Esophagus squamous epithelium (tissue), 4 donors: ENCODE measurements around the gene SLC9A7.

Experiments used
- POLR2A ChIP-seq, 4 donors: fragments of 450-650 bp; IDR thresholded peaks; one replicate each; pipeline ENCODE4 v1.6.1; 2017; ENCODE audit warnings: antibody characterized with exemption in 4 of 4, mild to moderate bottlenecking in 4 of 4, moderate library complexity in 3 of 4
- TF ChIP-seq, protein P1 (sequence below), 6 experiments: fragments of 450-650 bp in 4 of 6; fragments of 200-600 bp in 2 of 6; sonication (generic) in 2 of 6; IDR thresholded peaks; one replicate each; pipeline ENCODE4 v1.5.1; 2016 to 2019; ENCODE audit warnings: antibody characterized with exemption in 6 of 6, mild to moderate bottlenecking in 4 of 6, moderate library complexity in 4 of 6

DNA sequence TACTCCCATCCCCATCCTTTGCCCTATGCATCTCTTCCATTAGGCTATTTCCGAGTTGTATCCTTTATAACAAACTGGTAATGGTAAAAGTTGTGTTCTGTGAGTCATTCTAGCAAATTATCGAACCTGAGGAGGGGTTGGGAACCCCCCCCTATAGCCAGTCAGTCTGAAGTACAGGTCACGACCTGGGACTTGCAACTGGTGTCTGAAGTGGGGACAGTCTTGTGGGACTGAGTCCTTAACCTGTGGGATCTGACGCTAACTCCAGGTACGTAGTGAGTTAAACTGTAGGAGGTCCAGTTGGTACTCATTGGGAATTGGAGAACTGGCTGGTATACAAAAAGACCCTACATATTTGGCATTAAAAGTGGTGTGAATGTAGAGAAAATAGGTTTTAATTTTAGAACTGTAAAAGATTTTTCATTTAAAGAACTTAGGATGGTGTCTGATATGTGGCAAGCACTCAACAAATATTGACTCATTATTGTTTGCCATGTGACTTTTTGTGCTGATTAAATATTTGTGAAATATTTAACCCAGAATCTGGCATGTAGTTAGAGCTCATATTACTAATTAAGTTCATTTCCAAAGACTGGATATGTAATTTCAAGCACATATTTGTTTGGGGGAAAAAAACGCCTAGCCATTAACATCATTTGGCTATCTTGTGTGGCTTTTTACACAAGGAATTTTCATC, 134.7 kb downstream of the SLC9A7 start:
- TF ChIP-seq, protein P1, sequence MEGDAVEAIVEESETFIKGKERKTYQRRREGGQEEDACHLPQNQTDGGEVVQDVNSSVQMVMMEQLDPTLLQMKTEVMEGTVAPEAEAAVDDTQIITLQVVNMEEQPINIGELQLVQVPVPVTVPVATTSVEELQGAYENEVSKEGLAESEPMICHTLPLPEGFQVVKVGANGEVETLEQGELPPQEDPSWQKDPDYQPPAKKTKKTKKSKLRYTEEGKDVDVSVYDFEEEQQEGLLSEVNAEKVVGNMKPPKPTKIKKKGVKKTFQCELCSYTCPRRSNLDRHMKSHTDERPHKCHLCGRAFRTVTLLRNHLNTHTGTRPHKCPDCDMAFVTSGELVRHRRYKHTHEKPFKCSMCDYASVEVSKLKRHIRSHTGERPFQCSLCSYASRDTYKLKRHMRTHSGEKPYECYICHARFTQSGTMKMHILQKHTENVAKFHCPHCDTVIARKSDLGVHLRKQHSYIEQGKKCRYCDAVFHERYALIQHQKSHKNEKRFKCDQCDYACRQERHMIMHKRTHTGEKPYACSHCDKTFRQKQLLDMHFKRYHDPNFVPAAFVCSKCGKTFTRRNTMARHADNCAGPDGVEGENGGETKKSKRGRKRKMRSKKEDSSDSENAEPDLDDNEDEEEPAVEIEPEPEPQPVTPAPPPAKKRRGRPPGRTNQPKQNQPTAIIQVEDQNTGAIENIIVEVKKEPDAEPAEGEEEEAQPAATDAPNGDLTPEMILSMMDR (IDR thresholded peaks at IDR 0.05), result no peak
- no peak for TF ChIP-seq POLR2A (IDR thresholded peaks at IDR 0.05)
